Aorta (tissue), 5 donors: Measurements from ENCODE around the gene ZNF428. TPM values are rescaled to one million over a fixed set of nuclear protein-coding genes. Genes with fewer than 3 reads are reported as not detected.
"Not testable (repeated sequence)": the region's sequence is repeated elsewhere in the genome, so short reads cannot be mapped to it uniquely, and the experiment has no call there.

Experiments used
- ATAC-seq: fragments of 200-7000 bp; cut with Tn5 transposase; one replicate; pipeline ENCODE4 v1.9.1; 2022; ENCODE audit warnings: moderate library complexity; ENCODE audit not compliant: low FRiP score
- DNase-seq, 2 donors: peaks; one replicate each; pipeline ENCODE4 v3.0.0-alpha.2; 2020
- H3K27ac ChIP-seq, 2 donors: one replicate each; pipeline ENCODE4 v1.5.1; 2013; ENCODE audit warnings: low read length in 2 of 2, mild to moderate bottlenecking in 2 of 2, moderate library complexity in 2 of 2, control low read depth in 1 of 2, inconsistent platforms in 1 of 2, low read depth in 1 of 2
- H3K27me3 ChIP-seq, 2 donors: one replicate each; pipeline ENCODE4 v1.6.1; 2013; ENCODE audit warnings: control low read depth in 1 of 2, low read length in 1 of 2, mild to moderate bottlenecking in 1 of 2, moderate library complexity in 1 of 2; ENCODE audit not compliant: insufficient read depth in 2 of 2, control insufficient read depth in 1 of 2
- H3K36me3 ChIP-seq, 2 donors: one replicate each; pipeline ENCODE4 v1.6.1; 2013; ENCODE audit warnings: control low read depth in 1 of 2, low read length in 1 of 2, mild to moderate bottlenecking in 1 of 2; ENCODE audit not compliant: insufficient read depth in 2 of 2, control insufficient read depth in 1 of 2
- H3K4me1 ChIP-seq, 2 donors: one replicate each; pipeline ENCODE4 v1.6.1; 2013; ENCODE audit warnings: low read length in 2 of 2, control low read depth in 1 of 2, mild to moderate bottlenecking in 1 of 2, moderate library complexity in 1 of 2; ENCODE audit not compliant: insufficient read depth in 2 of 2, control insufficient read depth in 1 of 2
- H3K4me3 ChIP-seq, 2 donors: one replicate each; pipeline ENCODE4 v1.5.1; 2013; ENCODE audit warnings: low read length in 2 of 2, control low read depth in 1 of 2, mild to moderate bottlenecking in 1 of 2
- H3K9me3 ChIP-seq: one replicate; pipeline ENCODE4 v1.6.1; 2013; ENCODE audit warnings: mild to moderate bottlenecking, low read length; ENCODE audit not compliant: control insufficient read depth
- WGBS, 2 donors: extraction: QIAGEN DNeasy Blood & Tissue Kit; methylation state at CpG; one replicate each; pipeline ENCODE4 v1.1.7; 2013; 5-methylcytosine and 5-hydroxymethylcytosine counted together
- intact Hi-C, 2 donors: fragments of 100-400 bp; cut with DNase I; formaldehyde crosslinking; loops; one replicate each; pipeline versions ENCODE4 v1.14.2 to v1.15.0; 2022
- polyA plus RNA-seq, 2 donors: library from polyadenylated mRNA; stranded (reverse); fragments of 200-250 nt; gene quantifications; one replicate each; pipeline ENCODE4 v1.2.3, GENCODE V29; 2013
- total RNA-seq, 2 donors: library from RNA; stranded (reverse); fragmentation: NEBNext Ultra II Directional; extraction: Animal tissue kit (Norgen Biotek cat#: 25700); gene quantifications; one replicate each; pipeline ENCODE4 v1.2.1, GENCODE V29; 2021
- donor health status: healthy with polysubstance abuse.
- donor health status: Bipolar disorder and iron deficiency.
- donor health status: DM: no; HTN: no; CAD: no.
- donor health status: DM: no; HTN: no; CAD: no.
- donor health status: DM: yes; HTN: yes; CAD: no.

Gene ZNF428
- total and polyA plus RNA-seq, 4 donors: 26.2 to 54.2 (median 35.8) TPM

DNA sequence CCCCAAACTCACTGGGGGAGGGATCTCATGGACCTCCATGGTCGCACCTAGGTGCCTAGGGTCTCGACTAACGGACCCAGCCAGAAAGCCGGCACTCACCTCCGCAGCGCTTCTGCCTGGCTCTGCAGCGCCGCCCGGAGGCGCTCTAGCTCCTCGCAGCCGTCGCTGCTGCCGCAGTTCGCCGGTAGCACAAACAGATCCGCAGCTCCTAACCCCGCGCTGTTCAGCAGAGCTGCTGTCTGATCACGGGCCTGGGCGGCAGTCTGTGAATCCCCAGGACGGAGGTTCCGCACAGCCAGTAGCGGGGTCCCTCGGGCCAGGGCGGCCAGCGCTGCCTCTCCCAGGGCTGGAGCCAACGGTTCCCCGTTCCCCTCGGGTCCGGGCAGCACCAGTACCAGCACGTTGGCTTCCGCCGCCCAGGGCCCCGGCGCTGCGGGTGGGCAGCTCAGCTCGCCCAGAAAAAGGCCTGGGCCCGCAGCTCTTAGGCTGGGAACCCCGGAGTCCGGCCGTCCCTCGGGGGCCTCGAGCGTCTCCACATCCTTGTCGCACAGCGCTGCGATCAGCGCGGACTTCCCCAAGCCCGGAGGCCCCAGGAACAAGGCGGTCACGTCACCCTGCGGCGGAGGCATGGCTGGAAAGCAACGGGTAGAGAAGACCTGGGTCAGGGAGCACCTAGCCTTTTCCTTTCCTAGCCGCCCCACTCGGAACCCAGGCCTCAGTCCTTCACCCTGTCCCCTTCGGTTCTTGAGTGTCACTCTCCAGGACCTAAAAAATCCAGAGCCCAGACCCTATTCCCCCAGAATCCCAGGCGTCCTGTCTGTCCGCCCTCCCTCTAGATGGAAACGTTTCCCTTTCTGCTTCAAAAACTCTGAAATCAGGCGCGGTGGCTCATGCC is 24.5 kb downstream of the ZNF428 start:
- 1% methylated on average over 63 to 64 of the region's 64 CpGs for WGBS, 2 donors
- H3K9me3 ChIP-seq: no peaks in the 10 kb centered on the region
- intact Hi-C loops: loop anchor here in 1 of 2 donors (5.0 kb wide), 1 partner anchor 58 kb away; no protein-coding TSS in a partner anchor
- H3K4me3 ChIP-seq: peak overlapping the region; percentile 15 to 74
- peaks cover 0 to 10% of the 10 kb centered on the region in 2 donors for H3K36me3 ChIP-seq
- no peaks in the 10 kb centered on the region for H3K27me3 ChIP-seq
- peak overlapping the region in 1 of 2 donors; percentile 50 for H3K27ac ChIP-seq
- DNase-seq (peak; percentile 78 to 82), ATAC-seq (peak; percentile 13)
- H3K4me1 ChIP-seq: peaks cover 0 to 5% of the 10 kb centered on the region in 2 donors

DNA sequence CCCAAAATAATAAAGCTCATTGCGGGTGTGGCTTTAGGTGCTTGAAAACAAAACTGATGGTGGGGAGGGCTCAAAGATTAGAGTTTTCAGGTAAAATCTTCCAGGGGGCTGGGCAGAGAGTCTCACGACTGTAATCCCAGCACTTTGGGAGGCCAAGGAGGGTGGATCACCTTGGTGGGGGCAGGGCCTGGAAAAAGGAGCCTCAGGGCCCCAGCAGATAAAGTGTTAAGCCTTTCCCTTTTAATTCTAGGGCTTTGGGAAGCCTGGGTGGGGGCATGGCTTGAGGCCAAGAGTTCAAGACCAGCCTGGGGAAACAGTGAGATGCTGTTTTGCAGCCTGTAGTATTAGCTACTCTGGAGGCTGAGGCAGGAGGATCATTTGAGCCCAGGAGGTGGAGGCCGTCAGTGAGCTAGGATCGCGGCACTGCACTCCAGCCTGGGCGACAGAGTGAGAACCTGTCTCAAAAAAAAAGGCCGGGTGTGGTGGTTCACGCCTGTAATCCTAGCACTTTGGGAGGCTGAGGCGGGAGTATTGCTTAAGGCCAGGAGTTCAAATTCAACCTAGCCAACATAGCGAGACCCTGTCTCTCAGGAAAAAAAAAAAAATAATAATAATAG is 25.2 kb downstream of the ZNF428 start:
- Histone ChIP-seq H3K36me3 (peaks cover 0 to 8% of the 10 kb centered on the region in 2 donors), H3K27me3 (no peaks in the 10 kb centered on the region), H3K4me1 (peaks cover 0 to 5% of the 10 kb centered on the region in 2 donors), H3K9me3 (no peaks in the 10 kb centered on the region), H3K27ac (no peak overlapping the region), H3K4me3 (peak overlapping the region in 1 of 2 donors; percentile 74)
- 84 to 86% methylated on average over 10 of the region's 10 CpGs for WGBS, 2 donors
- ATAC-seq (no peak), DNase-seq (no peak)
- intact Hi-C loops: loop anchor here in 1 of 2 donors (5.0 kb wide), 1 partner anchor 57 kb away; no protein-coding TSS in a partner anchor

DNA sequence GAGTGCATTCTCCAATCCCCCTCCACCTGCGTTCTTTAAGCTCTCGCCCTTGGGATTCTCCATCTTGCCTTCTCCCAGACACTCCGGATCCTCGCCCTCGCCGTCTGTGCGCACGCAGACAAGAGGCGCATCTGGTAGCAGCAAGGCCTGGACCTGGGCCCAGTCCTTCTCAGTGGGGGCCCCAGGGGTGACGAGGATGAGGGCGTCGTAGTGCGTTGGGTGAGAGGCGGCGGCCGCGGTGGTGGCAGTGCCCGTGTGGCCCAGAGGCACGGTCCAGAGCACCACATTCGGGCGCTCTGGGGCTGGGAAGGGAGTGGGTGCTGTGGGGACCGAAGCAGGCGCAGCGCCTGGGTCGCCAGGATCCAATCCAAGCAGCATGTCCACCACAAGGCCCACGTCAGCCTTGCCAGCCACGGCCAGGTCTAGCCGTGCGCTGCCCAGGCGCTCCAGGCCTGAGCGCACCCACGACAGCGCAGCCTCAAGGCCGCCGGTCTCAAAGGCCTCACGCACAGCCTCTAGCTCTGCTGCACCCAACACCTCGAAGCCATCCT is 26.6 kb downstream of the ZNF428 start:
- H3K36me3 ChIP-seq: peaks cover 0 to 5% of the 10 kb centered on the region in 2 donors
- 94% methylated on average over 36 to 37 of the region's 37 CpGs for WGBS, 2 donors
- H3K4me1 ChIP-seq: peaks cover 0 to 5% of the 10 kb centered on the region in 2 donors
- no peak for ATAC-seq
- H3K27me3 ChIP-seq: no peaks in the 10 kb centered on the region
- DNase-seq: no peak
- H3K9me3 ChIP-seq: no peaks in the 10 kb centered on the region
- no peak overlapping the region for H3K4me3 ChIP-seq
- H3K27ac ChIP-seq: no peak overlapping the region
- intact Hi-C loops: loop anchor here in 1 of 2 donors (5.0 kb wide), 1 partner anchor 56 kb away; no protein-coding TSS in a partner anchor

DNA sequence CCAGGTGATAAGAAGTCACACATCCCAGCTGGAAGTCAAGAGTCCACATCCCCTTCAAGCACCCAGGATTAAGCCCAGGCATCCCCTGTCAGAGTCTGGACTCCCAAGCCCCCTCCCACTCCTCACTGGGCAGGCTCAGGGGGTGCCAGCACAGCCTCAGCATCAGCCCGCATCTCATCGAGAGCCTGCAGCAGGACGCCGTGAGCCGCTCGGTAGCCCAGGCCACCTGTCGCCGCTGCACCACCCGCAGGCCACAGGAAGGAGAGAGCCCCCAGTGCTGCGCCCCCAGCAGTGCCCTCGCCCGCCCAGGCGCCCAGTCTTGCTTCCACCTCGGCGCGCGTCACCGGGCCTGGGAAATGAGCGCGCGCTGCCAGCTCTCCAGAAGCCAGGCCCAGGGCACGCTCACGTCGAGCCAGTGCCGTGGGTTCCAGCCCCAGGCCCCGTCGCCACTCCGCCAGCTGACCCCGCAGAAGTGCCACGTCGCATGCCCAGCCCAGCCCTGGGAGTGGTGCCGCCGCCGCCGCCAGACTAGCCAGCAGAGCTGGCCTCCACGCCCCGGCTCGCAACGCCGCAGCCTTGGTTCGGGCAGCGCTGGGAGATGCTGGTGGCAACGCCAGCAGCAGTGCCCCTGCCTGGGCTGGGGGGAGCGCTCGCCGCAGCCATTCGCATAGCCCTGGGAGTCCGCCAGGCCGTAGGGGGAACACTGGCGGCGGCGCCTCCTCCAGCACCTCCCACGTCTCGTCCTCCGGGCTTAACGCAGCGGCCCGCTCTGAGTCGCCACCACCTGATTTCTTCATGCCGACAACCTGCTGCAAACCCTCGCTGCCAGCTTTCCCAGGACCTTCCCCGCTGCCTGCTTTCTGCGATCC is 27.3 kb downstream of the ZNF428 start:
- H3K27me3 ChIP-seq: no peaks in the 10 kb centered on the region
- peaks cover 0 to 2% of the 10 kb centered on the region in 2 donors for H3K4me1 ChIP-seq
- intact Hi-C loops: loop anchor here in 1 of 2 donors (5.0 kb wide), 1 partner anchor 55 kb away; no protein-coding TSS in a partner anchor
- H3K4me3 ChIP-seq: no peak overlapping the region
- DNase-seq (peak in 1 of 2 donors; percentile 76), ATAC-seq (no peak)
- peaks cover 0 to 5% of the 10 kb centered on the region in 2 donors for H3K36me3 ChIP-seq
- WGBS, 2 donors: 95% methylated on average over 58 to 63 of the region's 63 CpGs
- H3K9me3 ChIP-seq: no peaks in the 10 kb centered on the region
- H3K27ac ChIP-seq: no peak overlapping the region

DNA sequence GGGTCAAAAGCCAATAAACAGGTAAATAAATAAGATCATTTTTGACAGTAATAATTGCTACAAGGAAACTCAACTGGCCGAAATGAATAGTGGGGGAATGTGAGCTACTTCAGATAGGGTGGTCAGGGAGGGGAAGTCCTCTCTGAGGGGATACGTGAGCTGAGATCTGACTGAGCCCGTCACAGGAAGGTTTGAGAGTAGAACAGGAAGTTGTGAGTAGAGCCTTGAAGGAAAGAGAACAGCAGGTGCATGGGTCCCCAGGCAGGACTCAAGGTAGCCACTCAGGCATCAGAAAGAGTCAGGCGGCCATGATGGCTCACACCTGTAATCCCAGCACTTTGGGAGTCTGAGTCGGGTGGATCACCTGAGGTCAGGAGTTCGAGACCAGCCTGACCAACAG is 29.8 kb downstream of the ZNF428 start:
- intact Hi-C loops: loop anchor here in 1 of 2 donors (5.0 kb wide), 1 partner anchor 52 kb away; no protein-coding TSS in a partner anchor
- H3K36me3 ChIP-seq: peaks cover 0 to 5% of the 10 kb centered on the region in 2 donors

DNA sequence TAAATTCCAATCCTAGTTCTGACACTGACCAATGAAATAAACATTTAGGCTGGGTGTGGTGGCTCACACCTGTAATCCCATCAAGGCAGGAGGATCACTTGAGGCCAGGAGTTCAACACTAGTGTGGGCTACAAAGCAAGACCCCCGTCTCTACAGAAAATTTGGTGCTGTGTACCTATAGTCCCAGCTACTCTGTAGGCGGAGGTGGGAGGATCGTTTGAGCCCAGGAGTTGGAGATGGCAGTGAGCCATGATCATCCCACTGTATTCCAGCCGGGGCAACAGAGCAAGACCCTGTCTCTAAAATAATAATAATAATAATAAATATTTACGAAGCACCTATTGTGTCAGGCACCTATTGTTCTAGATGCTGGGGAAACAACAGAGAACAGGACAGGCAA is 30.2 kb downstream of the ZNF428 start:
- Histone ChIP-seq H3K4me3 (no peak overlapping the region), H3K9me3 (no peaks in the 10 kb centered on the region), H3K27me3 (no peaks in the 10 kb centered on the region), H3K4me1 (no peaks in the 10 kb centered on the region), H3K27ac (no peak overlapping the region), H3K36me3 (peaks cover 0 to 5% of the 10 kb centered on the region in 2 donors)
- intact Hi-C loops: no loop called here
- DNase-seq (no peak), ATAC-seq (no peak)
- 80 to 82% methylated on average over 5 of the region's 5 CpGs for whole genome bisulfite sequencing, 2 donors

More for the DNA sequence above, 29.8 kb downstream of the ZNF428 start:
- 86 to 90% methylated on average over 6 of the region's 6 CpGs for WGBS, 2 donors
- H3K27ac ChIP-seq: no peak overlapping the region
- DNase-seq (no peak), ATAC-seq (no peak)
- no peaks in the 10 kb centered on the region for H3K9me3 ChIP-seq
- no peaks in the 10 kb centered on the region for H3K27me3 ChIP-seq
- H3K4me1 ChIP-seq: no peaks in the 10 kb centered on the region
- no peak overlapping the region for H3K4me3 ChIP-seq

DNA sequence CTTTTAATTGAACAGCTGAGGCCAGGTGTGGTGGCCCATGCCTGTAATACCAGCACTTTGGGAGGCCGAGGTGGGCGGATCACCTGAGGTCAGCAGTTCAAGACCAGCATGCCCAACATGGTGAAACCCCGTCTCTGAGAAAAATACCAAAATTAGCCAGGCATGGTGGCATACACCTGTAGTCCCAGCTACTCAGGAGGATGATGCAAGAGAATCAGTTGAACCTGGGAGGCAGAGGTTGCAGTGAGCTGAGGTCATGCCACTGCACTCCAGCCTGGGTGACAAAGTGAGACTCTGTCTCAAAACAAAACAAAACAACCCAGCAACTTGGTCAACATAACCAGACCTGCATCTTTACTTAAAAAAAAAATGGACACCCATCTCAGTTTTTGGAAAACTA is 32.4 kb downstream of the ZNF428 start:
- H3K27ac ChIP-seq, ATAC-seq, H3K9me3 ChIP-seq, intact Hi-C loops, DNase-seq, H3K36me3 ChIP-seq, H3K4me3 ChIP-seq, H3K27me3 ChIP-seq, H3K4me1 ChIP-seq: not testable (repeated sequence)
- WGBS, 2 donors: 92 to 100% methylated on average over 3 of the region's 3 CpGs

DNA sequence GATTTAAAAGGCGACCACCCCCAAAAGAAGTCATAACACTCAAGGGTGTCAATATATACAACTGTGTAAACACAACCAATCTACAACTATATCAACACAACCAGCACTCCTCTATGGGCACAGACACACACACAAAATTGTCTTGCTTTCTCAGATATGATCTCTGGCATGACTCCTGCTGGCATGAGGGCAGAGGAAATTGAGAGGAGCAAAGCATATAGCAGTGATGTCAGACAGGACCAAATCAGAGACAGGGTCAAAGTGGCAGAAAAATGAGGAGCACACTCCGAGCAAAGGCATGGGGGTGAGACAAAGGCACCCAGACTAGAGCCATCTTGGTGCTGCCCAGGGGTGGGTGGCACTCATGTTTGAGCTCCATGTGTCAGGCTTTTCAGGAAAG is 33.1 kb downstream of the ZNF428 start:
- Histone ChIP-seq H3K9me3 (no peaks in the 10 kb centered on the region), H3K4me3 (no peak overlapping the region), H3K4me1 (no peaks in the 10 kb centered on the region), H3K27ac (no peak overlapping the region), H3K27me3 (no peaks in the 10 kb centered on the region), H3K36me3 (no peaks in the 10 kb centered on the region)
- ATAC-seq (no peak), DNase-seq (no peak)
- 64 to 84% methylated on average over 2 of the region's 2 CpGs for WGBS, 2 donors
- intact Hi-C loops: no loop called here
